Choroid plexus epithelial cell (primary cell): ENCODE measurements around the gene HOXA3.

ENCODE experiments used
- DNase-seq: peaks from one replicate; pipeline ENCODE4 v3.0.0-alpha.2; 2010; ENCODE audit warnings: low read depth
- H3K4me3 ChIP-seq: 2 replicates; pipeline ENCODE4 v1.5.1; 2011; ENCODE audit warnings: low read depth, mild to moderate bottlenecking, control low read depth, low read length, moderate library complexity
- CTCF ChIP-seq: conservative IDR thresholded peaks from 2 replicates; pipeline ENCODE4 v1.5.1; 2011; ENCODE audit warnings: low read depth, mild to moderate bottlenecking, control low read depth, inconsistent platforms, low read length, moderate library complexity

The HOXA3 gene

GRCh38 chr7:27104341-27105058, 47.9 kb downstream of the HOXA3 start:
- no peak for TF ChIP-seq CTCF
- no peak for DNase-seq
- no peak overlapping the region for H3K4me3 ChIP-seq

- H3K4me3 ChIP-seq: no peak overlapping the region
- no peak for TF ChIP-seq CTCF
- no peak for DNase-seq
Measured at GRCh38 chr7:27103489-27104226, 48.7 kb downstream of the HOXA3 start.

- H3K4me3 ChIP-seq: no peak within 1 kb of the TSS
- DNase-seq: no peak
- no peak for TF ChIP-seq CTCF
Measured at GRCh38 chr7:27102581-27103442, 49.6 kb downstream of the HOXA3 start, which contains the start of gene HOXA2. TSS of gene HOXA2 (minus strand) at chr7:27102683. CDS start at chr7:27102500, 183 bp downstream.

GRCh38 chr7:27101957-27102580, 50.3 kb downstream of the HOXA3 start:
- TF ChIP-seq CTCF: no peak
- H3K4me3 ChIP-seq: no peak overlapping the region
- DNase-seq: no peak

GRCh38 chr7:27101171-27101956, 51.0 kb downstream of the HOXA3 start:
- no peak overlapping the region for H3K4me3 ChIP-seq
- TF ChIP-seq CTCF: no peak
- DNase-seq: no peak

- TF ChIP-seq CTCF: no peak
- DNase-seq: no peak
- H3K4me3 ChIP-seq: no peak overlapping the region
Measured at GRCh38 chr7:27100694-27101170, 51.7 kb downstream of the HOXA3 start.
